GM20000 (cell line): Measurements from ENCODE around the gene DGLUCY.

Experiments used
- DNase-seq: peaks from one replicate; pipeline ENCODE4 v3.0.0; 2012; ENCODE audit warnings: low spot score
- TF ChIP-seq, protein P1 (sequence below): IDR thresholded peaks from 2 replicates; pipeline ENCODE4 v1.5.1; 2012; ENCODE audit warnings: mild to moderate bottlenecking, control low read depth; ENCODE audit errors: extremely low read depth, missing control alignments

The DGLUCY gene

DNA sequence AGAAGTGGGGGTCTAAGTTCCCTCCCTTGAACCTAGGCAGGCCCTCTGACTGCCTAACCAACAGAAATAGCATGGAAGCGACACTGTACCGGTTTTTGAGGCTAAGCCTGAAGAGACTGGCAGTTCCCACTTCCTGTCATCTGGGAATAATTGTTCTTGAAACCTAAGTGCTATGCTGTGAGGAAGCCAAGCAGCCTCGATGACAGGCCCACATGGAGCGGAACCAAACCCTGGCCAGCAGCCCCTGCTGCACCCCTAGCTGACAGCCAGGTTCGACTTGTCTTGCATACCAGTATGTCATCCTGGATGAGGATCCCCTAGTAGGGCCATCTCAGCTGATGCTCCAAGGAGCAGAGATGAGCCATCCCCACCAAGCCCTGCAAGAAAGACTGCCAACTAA, 137.0 kb downstream of the DGLUCY start:
- TF ChIP-seq, protein P1, sequence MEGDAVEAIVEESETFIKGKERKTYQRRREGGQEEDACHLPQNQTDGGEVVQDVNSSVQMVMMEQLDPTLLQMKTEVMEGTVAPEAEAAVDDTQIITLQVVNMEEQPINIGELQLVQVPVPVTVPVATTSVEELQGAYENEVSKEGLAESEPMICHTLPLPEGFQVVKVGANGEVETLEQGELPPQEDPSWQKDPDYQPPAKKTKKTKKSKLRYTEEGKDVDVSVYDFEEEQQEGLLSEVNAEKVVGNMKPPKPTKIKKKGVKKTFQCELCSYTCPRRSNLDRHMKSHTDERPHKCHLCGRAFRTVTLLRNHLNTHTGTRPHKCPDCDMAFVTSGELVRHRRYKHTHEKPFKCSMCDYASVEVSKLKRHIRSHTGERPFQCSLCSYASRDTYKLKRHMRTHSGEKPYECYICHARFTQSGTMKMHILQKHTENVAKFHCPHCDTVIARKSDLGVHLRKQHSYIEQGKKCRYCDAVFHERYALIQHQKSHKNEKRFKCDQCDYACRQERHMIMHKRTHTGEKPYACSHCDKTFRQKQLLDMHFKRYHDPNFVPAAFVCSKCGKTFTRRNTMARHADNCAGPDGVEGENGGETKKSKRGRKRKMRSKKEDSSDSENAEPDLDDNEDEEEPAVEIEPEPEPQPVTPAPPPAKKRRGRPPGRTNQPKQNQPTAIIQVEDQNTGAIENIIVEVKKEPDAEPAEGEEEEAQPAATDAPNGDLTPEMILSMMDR: no peak
- no peak for DNase-seq

DNA sequence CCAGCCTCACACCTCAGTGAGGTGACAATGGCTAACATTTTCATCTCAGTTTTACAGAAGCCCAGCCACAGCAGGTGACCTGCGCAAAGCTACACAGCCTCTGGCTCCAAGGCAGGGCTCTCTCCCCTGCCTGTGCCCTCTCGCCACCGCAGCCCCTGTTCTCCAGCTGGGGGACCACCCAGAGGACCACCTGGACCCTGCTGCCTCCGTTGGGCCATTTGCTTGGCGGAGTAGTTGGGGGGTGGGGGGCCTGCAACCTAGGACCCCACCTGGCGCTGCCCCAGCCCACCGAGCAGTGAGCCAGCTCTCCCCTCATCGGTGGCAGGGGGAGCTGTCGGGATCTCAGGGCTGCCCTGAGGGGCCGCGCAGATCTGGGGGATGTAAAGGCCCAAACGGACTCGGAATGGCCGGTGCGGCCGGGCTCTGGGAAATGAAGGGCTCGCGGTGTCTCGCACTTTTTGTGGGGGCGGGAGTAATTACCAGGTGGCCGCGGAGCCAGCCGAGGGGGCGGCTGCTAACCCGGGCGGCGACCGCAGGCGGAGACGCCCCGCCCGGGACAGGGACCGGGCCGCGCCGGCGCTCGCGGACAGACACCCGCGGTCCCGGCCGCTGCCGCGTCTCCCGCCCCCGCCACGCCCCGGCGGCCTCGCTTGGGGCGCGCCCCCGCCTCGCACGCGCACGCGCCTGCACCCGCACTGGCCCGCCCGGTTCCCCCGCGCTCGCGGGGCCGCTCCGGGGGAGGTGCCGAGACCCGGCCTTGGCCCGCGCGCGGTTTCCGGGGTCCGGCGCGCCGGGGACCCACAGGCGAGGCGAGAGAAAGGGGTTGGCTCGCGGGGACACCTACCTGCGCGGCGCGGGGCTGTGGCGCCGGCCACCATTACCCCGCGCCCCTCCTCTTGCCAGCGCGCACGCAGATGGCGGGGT, 139.3 kb downstream of the DGLUCY start:
- peak; percentile 78 for DNase-seq
- TF ChIP-seq, protein P1: no peak

DNA sequence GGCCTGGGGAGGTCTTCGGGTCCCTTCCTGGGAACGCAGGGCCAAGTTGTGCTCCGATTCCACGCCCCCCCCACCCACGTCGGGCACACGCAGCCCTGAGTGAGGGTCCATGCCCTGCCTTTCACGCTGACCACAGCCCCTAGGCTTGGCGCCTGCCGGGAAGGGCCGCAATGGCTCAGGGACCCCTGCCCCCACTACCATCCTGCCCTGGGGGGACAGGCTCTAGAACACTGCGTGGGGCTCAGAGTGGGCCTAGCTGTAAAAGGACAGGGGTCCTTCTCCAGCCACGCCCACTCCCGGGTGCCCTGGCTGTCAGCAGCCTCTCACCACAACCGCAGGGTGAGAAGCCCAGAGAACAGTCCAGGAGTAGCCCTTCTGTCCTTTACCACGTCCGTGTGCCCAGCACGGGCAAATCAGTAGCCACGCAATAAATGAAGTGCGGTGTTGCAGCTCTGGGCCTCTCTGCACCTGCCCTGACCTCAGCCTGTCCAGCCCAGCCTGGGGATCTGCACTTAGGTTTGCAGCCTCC, 140.0 kb downstream of the DGLUCY start:
- DNase-seq: no peak

DNA sequence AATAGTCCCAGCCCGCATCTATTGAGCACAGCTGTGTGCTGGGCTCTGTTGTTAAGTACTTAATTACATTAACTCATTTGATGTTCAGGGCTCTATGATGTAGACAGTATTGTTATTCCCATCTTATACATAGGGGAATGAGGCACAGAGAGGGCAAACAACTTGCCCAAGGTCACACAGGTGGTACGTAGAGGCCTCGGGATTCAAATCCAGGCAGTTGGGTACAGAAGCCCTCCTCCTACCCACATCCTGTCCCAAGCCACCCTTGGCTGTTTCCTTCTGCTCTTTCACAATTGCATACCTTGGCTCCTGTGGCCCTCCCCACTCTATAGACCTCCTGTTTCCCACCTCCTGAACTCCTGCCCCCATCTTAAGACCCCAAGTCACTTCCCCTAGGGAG, 140.6 kb downstream of the DGLUCY start:
- TF ChIP-seq, protein P1: no peak
- DNase-seq: no peak

More for the DNA sequence above, 140.0 kb downstream of the DGLUCY start:
- TF ChIP-seq, protein P1: no peak

DNA sequence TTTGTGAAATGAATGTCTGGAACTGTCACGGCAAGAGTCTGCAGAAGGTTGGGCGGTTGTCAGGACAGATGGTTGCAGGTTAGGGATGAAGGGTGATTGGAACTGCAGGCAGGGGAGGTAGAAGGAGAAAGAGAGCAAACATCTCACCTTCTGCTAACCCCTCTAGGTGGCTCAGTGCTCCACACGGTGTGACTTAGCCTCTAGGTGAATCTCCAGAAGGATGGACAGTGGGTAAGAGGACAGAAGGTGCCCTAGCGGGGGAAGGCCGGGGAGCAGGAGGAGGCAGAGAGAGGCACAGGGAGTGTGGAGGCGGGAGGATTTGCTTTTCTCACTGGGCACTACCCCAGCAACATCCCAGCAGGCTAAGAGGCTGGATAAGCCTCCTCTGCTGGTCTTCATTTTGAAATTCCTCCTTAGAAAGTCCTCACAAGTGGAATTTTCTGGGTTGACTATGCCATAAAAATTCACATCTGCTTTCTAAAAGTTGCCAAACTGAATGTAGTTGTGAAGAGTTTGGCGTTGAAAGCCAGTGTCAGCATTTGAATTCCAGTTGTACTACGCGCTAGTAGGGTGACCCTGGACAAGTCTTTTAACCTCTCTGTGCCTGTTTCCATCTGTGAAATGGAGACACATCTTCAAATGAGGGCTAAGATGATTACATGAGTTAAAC, 141.3 kb downstream of the DGLUCY start:
- TF ChIP-seq, protein P1: no peak
- DNase-seq: no peak

DNA sequence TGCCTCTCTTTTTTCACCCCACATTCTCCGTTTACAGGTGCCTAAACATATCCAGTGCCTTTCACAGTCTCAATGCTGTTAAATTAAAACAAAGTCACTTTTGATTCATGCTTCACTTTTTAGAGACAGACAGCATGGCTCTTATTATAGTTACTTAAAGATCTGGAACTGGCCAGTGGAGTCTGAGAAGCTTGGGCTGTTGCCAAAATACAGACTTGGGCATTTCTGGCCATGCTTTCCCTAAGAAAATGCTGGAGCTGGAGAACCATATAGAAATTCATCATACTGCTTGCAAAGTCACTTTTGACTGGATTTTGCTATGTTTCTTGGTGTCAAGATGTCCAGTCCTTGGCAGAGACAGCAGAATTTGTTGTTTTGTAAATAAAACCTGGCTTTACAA, 142.8 kb downstream of the DGLUCY start:
- no peak for DNase-seq
- TF ChIP-seq, protein P1: no peak
